Measurements from ENCODE around the gene ADAM11. TPM values are rescaled to one million over a fixed set of nuclear protein-coding genes. Genes with fewer than 3 reads are reported as not detected.

Gene ADAM11
- total and polyA plus RNA-seq, 2 of the 8 experiments (the other 6 are each of a cell fraction or from before 2014, with no cell fraction given): 2.3 to 2.9 TPM

DNA sequence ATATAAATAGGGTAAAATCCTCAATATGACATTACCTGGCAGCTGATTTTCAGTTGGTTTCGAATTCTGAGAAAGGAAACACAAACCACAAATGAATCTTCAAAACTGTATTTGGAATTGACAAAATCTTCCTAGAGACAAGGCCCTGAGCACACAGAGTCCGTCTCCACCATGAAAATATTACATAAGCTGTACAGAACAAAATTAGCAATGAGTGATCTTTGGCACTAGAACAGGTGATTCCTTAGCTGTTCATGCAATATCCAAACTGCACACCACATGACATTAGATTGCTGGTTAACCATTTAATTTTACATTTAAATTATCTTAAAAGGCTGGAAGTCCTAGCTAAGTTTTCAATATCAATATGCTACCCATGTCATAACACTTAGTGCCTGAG is 39.6 kb downstream of the ADAM11 start:
- no peak for DNase-seq (ENCODE audit: low read depth in 1 of 2, low spot score in 2 of 2)
- H2BK5ac ChIP-seq (ENCODE audit: low read depth, low read length): no peak overlapping the region
- H3K4me2 ChIP-seq (ENCODE audit: insufficient read depth in 1 of 2, low read depth in 2 of 2, low read length in 2 of 2): no peak overlapping the region
- H3K79me2 ChIP-seq (ENCODE audit: control insufficient read depth in 1 of 2, insufficient read depth in 2 of 2, low read length in 2 of 2): peaks cover 0 to 9% of the 10 kb centered on the region in 2 experiments; a peak in 1 of 4 replicates
- H3K79me1 ChIP-seq (ENCODE audit: low read depth, low read length): no peaks in the 10 kb centered on the region
- no peak overlapping the region for H3K9ac ChIP-seq (replicated peaks in 1 of 4; ENCODE audit: extremely low read depth in 1 of 4, low read depth in 3 of 4, low read length in 3 of 4)
- 98% methylated on average over 2 of the region's 2 CpGs; no CpG with 5 or more reads in 1 of the 2 experiments for WGBS, 2 experiments (ENCODE audit: extremely low coverage in 1 of 2, insufficient coverage in 1 of 2, insufficient read length in 1 of 2, insufficient replicate concordance in 2 of 2, low coverage in 1 of 2, low lambda C conversion rate in 2 of 2, missing lambda C conversion rate in 1 of 2)
- no peak overlapping the region for H2BK12ac ChIP-seq (ENCODE audit: low read depth, low read length)
- ChIA-PET POLR2A (ENCODE audit: partially characterized antibody) (interaction anchor here (0.6 to 4.0 kb wide), 10 partner anchors 11 to 274 kb away, joined by 3 to 17 read pairs (median 5); no protein-coding TSS in a partner anchor), CTCF (ENCODE audit: partially characterized antibody) (interaction anchor here (0.6 to 3.7 kb wide), 11 partner anchors 10 to 79 kb away, joined by 3 to 22 read pairs (median 4); no protein-coding TSS in a partner anchor)
- H3K56ac ChIP-seq (replicated peaks; ENCODE audit: insufficient read length, low read depth, low read length): no peak overlapping the region
- H4K20me1 ChIP-seq (replicated peaks in 1 of 2; ENCODE audit: control insufficient read depth in 1 of 2, insufficient read depth in 2 of 2, low read length in 2 of 2): peaks cover 0 to 8% of the 10 kb centered on the region in 2 experiments
- H3K4me1 ChIP-seq (replicated peaks in 1 of 4; ENCODE audit: control insufficient read depth in 3 of 4, insufficient read depth in 4 of 4, low read length in 3 of 4): peaks cover 0 to 3% (median 1%) of the 10 kb centered on the region in 4 experiments; a peak in 2 of 7 replicates
- no peak overlapping the region for H3K4ac ChIP-seq (replicated peaks; ENCODE audit: insufficient read length, low read depth, low read length)
- H3K36me3 ChIP-seq (ENCODE audit: control insufficient read depth in 2 of 4, insufficient read depth in 4 of 4, low read length in 3 of 4): peaks cover 0 to 23% (median 11%) of the 10 kb centered on the region in 4 experiments; a peak in 7 of 8 replicates
- no peak overlapping the region for H3K14ac ChIP-seq (ENCODE audit: insufficient read length)
- H4K5ac ChIP-seq (ENCODE audit: insufficient read length, low read depth, low read length): no peak overlapping the region
- no peak overlapping the region for H3K4me3 ChIP-seq (ENCODE audit: extremely low read depth in 1 of 4, insufficient read depth in 2 of 4, low read depth in 3 of 4, low read length in 4 of 4)
- no peak overlapping the region for H2BK20ac ChIP-seq (ENCODE audit: low read length)
- H3K9me3 ChIP-seq (ENCODE audit: insufficient read depth in 2 of 2, low read depth in 1 of 2, low read length in 1 of 2): no peaks in the 10 kb centered on the region
- H2AK5ac ChIP-seq (ENCODE audit: low read depth, low read length): no peak overlapping the region
- H4K91ac ChIP-seq (replicated peaks; ENCODE audit: insufficient read length, low read length): no peak overlapping the region
- no peaks in the 10 kb centered on the region for H3K27me3 ChIP-seq (replicated peaks in 1 of 4; ENCODE audit: control insufficient read depth in 3 of 4, extremely low read depth in 1 of 4, insufficient read depth in 3 of 4, low read length in 3 of 4)
- no peak overlapping the region for H2BK15ac ChIP-seq (ENCODE audit: low read length)
- H3K18ac ChIP-seq (ENCODE audit: extremely low read depth, low read length): no peak overlapping the region
- no peak overlapping the region for H3K23ac ChIP-seq (ENCODE audit: insufficient read length)
- no peak overlapping the region for H4K8ac ChIP-seq (ENCODE audit: extremely low read depth, insufficient read depth, low read length)
- H3K27ac ChIP-seq (ENCODE audit: low read depth, low read length): no peak overlapping the region
- H2AFZ ChIP-seq (ENCODE audit: low read length): no peak overlapping the region
- FAIRE-seq: no peak
- no peak overlapping the region for H2BK120ac ChIP-seq (replicated peaks; ENCODE audit: low read depth, low read length)
- no peaks in the 10 kb centered on the region for H3K23me2 ChIP-seq (ENCODE audit: low read depth, low read length)
- TF ChIP-seq EGR1 (IDR thresholded peaks at IDR 0.05; ENCODE audit: borderline replicate concordance, low read depth, low read length) (no peak), SIN3A (conservative IDR thresholded peaks at IDR 0.05 in 1 of 2, IDR thresholded peaks at IDR 0.05 in 1 of 2; ENCODE audit: low read depth in 1 of 2, low read length in 2 of 2) (no peak), TBP (IDR thresholded peaks at IDR 0.05; ENCODE audit: low read depth, low read length) (no peak), SRF (IDR thresholded peaks at IDR 0.05; ENCODE audit: low read depth, low read length) (no peak), EZH2 (IDR thresholded peaks at IDR 0.05; ENCODE audit: low read depth, low read length, severe bottlenecking) (no peak), TEAD4 (IDR thresholded peaks at IDR 0.05; ENCODE audit: low read depth, low read length) (no peak), TAF7 (optimal IDR thresholded peaks at IDR 0.05; ENCODE audit: borderline replicate concordance, low read depth, low read length) (no peak), ZNF274 (IDR thresholded peaks at IDR 0.05; ENCODE audit: borderline replicate concordance, extremely low read depth, low read length) (no peak), NRF1 (IDR thresholded peaks at IDR 0.05; ENCODE audit: low read depth, low read length) (no peak), EP300 (IDR thresholded peaks at IDR 0.05; ENCODE audit: borderline replicate concordance in 1 of 2, low read depth in 2 of 2, low read length in 2 of 2) (no peak), TCF12 (IDR thresholded peaks at IDR 0.05; ENCODE audit: low read depth, low read length) (no peak), RBBP5 (IDR thresholded peaks at IDR 0.05; ENCODE audit: borderline replicate concordance, low read depth, low read length) (no peak), MAFK (IDR thresholded peaks at IDR 0.05; ENCODE audit: low read depth, low read length) (no peak)
- TF ChIP-seq, protein P1, sequence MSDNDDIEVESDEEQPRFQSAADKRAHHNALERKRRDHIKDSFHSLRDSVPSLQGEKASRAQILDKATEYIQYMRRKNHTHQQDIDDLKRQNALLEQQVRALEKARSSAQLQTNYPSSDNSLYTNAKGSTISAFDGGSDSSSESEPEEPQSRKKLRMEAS (IDR thresholded peaks at IDR 0.05): no peak

Measured in H1 (cell line).